Neural cell (in vitro differentiated cells): ENCODE data around the gene LINC00632. TPM values are rescaled to one million over a fixed set of nuclear protein-coding genes. Genes with fewer than 3 reads are reported as not detected.

Experiments
- H2AFZ ChIP-seq: fragments of 200-600, 300-800 bp; sonication (generic), shearing (Covaris generic); 2 replicates; pipeline ENCODE4 v1.6.0; 2014; ENCODE audit warnings: low read depth, mild to moderate bottlenecking, antibody characterized with exemption, low read length, moderate library complexity
- H3F3A ChIP-seq: fragments of 200-600 bp; shearing (Covaris generic); 2 replicates; pipeline ENCODE4 v1.6.1; 2016; ENCODE audit warnings: mild to moderate bottlenecking, moderate library complexity, mixed read lengths, antibody characterized with exemption, low read length; ENCODE audit not compliant: insufficient read depth, poor library complexity, severe bottlenecking
- H3K27ac ChIP-seq: fragments of 200-600, 300-800 bp; sonication (generic), shearing (Covaris generic); 2 replicates; pipeline ENCODE4 v1.5.1; 2014; ENCODE audit warnings: mild to moderate bottlenecking, low read length, moderate library complexity
- H3K27me3 ChIP-seq: fragments of 300-800, 200-600 bp; sonication (generic), shearing (Covaris generic); 2 replicates; pipeline ENCODE4 v1.6.0; 2014; ENCODE audit warnings: mild to moderate bottlenecking, low read depth, low read length, moderate library complexity; ENCODE audit not compliant: insufficient read depth
- H3K36me3 ChIP-seq: fragments of 300-800, 200-600 bp; sonication (generic), shearing (Covaris generic); 2 replicates; pipeline ENCODE4 v1.5.1; 2014; ENCODE audit warnings: mild to moderate bottlenecking, antibody characterized with exemption, low read length, moderate library complexity; ENCODE audit not compliant: insufficient read depth
- H3K4me2 ChIP-seq: fragments of 300-800, 200-600 bp; sonication (generic), shearing (Covaris generic); 2 replicates; pipeline ENCODE4 v1.6.0; 2014; ENCODE audit warnings: mild to moderate bottlenecking, low read length
- H3K4me3 ChIP-seq: fragments of 300-800, 200-600 bp; sonication (generic), shearing (Covaris generic); 2 replicates; pipeline ENCODE4 v1.5.1; 2014; ENCODE audit warnings: mild to moderate bottlenecking, low read length, moderate library complexity
- H3K79me2 ChIP-seq: fragments of 200-600 bp; shearing (Covaris generic); replicated peaks from 2 replicates; pipeline ENCODE4 v1.6.0; 2014; ENCODE audit warnings: mild to moderate bottlenecking, low read length, moderate library complexity; ENCODE audit not compliant: insufficient read depth
- H3K9ac ChIP-seq: fragments of 300-800, 200-600 bp; sonication (generic), shearing (Covaris generic); 2 replicates; pipeline ENCODE4 v1.6.1; 2016; ENCODE audit warnings: mild to moderate bottlenecking, low read length, mixed read lengths
- H3K9me2 ChIP-seq: fragments of 200-600 bp; shearing (Covaris generic); 2 replicates; pipeline ENCODE4 v1.6.1; 2016; ENCODE audit warnings: mild to moderate bottlenecking, low read length, mixed read lengths; ENCODE audit not compliant: insufficient read depth
- H3K9me3 ChIP-seq: fragments of 200-600, 300-800 bp; sonication (generic), shearing (Covaris generic); 2 replicates; pipeline ENCODE4 v1.6.1; 2016; ENCODE audit warnings: mild to moderate bottlenecking, mixed run types, low read length, moderate library complexity, mixed read lengths
- H4K20me1 ChIP-seq: fragments of 200-600 bp; shearing (Covaris generic); 2 replicates; pipeline ENCODE4 v1.6.1; 2016; ENCODE audit warnings: mild to moderate bottlenecking, mixed run types; ENCODE audit not compliant: insufficient read depth
- EP300 ChIP-seq: fragments of 450-650 bp; conservative IDR thresholded peaks from 2 replicates; pipeline ENCODE4 v1.6.1; 2014; ENCODE audit warnings: antibody characterized with exemption, mild to moderate bottlenecking, moderate library complexity; ENCODE audit not compliant: poor library complexity, severe bottlenecking
- EZH2 ChIP-seq: fragments of 200-600, 300-800 bp; shearing (Covaris generic), sonication (generic); IDR thresholded peaks from 2 replicates; pipeline ENCODE4 v1.6.1; 2014; ENCODE audit warnings: antibody characterized with exemption, low read length, borderline replicate concordance, mild to moderate bottlenecking; ENCODE audit not compliant: insufficient read depth, poor library complexity, severe bottlenecking
- MXI1 ChIP-seq: fragments of 450-650 bp; conservative IDR thresholded peaks from 2 replicates; pipeline ENCODE4 v1.6.1; 2014; ENCODE audit warnings: antibody characterized with exemption, mild to moderate bottlenecking; ENCODE audit not compliant: poor library complexity, severe bottlenecking
- POLR2AphosphoS5 ChIP-seq: IDR thresholded peaks from 2 replicates; pipeline ENCODE4 v1.6.1; 2012
- RAD21 ChIP-seq: fragments of 450-650 bp; conservative IDR thresholded peaks from 2 replicates; pipeline ENCODE4 v1.6.1; 2014; ENCODE audit warnings: antibody characterized with exemption, mild to moderate bottlenecking, moderate library complexity
- REST ChIP-seq: IDR thresholded peaks from 2 replicates; pipeline ENCODE4 v1.6.1; 2012; ENCODE audit warnings: borderline replicate concordance
- SMC3 ChIP-seq: fragments of 450-650 bp; conservative IDR thresholded peaks from 2 replicates; pipeline ENCODE4 v1.6.1; 2014; ENCODE audit warnings: antibody characterized with exemption, mild to moderate bottlenecking, moderate library complexity; ENCODE audit not compliant: poor library complexity
- TAF1 ChIP-seq: IDR thresholded peaks from 2 replicates; pipeline ENCODE4 v1.6.1; 2012; ENCODE audit warnings: low read depth
- polyA plus RNA-seq: library from polyadenylated mRNA; depleted of rRNA; stranded (reverse); fragments of >200 nt; gene quantifications from 2 replicates; pipeline ENCODE4 v1.2.3, GENCODE V29; 2014
- TF ChIP-seq, protein P1 (sequence below): fragments of 450-650 bp; IDR thresholded peaks from 2 replicates; pipeline ENCODE4 v1.5.1; 2014; ENCODE audit warnings: antibody characterized with exemption, mild to moderate bottlenecking, moderate library complexity; ENCODE audit not compliant: poor library complexity, severe bottlenecking

The LINC00632 gene
- polyA plus RNA-seq, 1 donor from 2014 or later, result 13.8 TPM

- Histone ChIP-seq H3K27me3 (no peaks in the 10 kb centered on the region), H3K9ac (no peak overlapping the region), H3K79me2 (no peaks in the 10 kb centered on the region), H2AFZ (no peak overlapping the region), H4K20me1 (no peaks in the 10 kb centered on the region), H3K36me3 (no peaks in the 10 kb centered on the region), H3K4me3 (no peak overlapping the region), H3K9me3 (no peaks in the 10 kb centered on the region), H3K4me2 (no peak overlapping the region), H3F3A (no peaks in the 10 kb centered on the region), H3K27ac (no peak overlapping the region), H3K9me2 (no peaks in the 10 kb centered on the region)
- TF ChIP-seq POLR2AphosphoS5, result no peak
- TF ChIP-seq EP300, result no peak
- no peak for TF ChIP-seq MXI1
Measured at GRCh38 chrX:140723121-140723715, 13.7 kb downstream of the LINC00632 start.

- no peaks in the 10 kb centered on the region for H3F3A ChIP-seq
- H3K4me2 ChIP-seq, result no peak overlapping the region
- H3K9me3 ChIP-seq, result no peaks in the 10 kb centered on the region
- no peak overlapping the region for H3K9ac ChIP-seq
- H3K79me2 ChIP-seq, result no peaks in the 10 kb centered on the region
- H4K20me1 ChIP-seq, result no peaks in the 10 kb centered on the region
- no peak overlapping the region for H3K4me3 ChIP-seq
- H3K36me3 ChIP-seq, result no peaks in the 10 kb centered on the region
- no peak overlapping the region for H2AFZ ChIP-seq
- H3K27ac ChIP-seq, result no peak overlapping the region
- H3K27me3 ChIP-seq, result no peaks in the 10 kb centered on the region
- TF ChIP-seq REST (no peak), EP300 (no peak), MXI1 (no peak), EZH2 (no peak), POLR2AphosphoS5 (no peak), SMC3 (no peak), RAD21 (no peak), TAF1 (no peak)
- TF ChIP-seq, protein P1, sequence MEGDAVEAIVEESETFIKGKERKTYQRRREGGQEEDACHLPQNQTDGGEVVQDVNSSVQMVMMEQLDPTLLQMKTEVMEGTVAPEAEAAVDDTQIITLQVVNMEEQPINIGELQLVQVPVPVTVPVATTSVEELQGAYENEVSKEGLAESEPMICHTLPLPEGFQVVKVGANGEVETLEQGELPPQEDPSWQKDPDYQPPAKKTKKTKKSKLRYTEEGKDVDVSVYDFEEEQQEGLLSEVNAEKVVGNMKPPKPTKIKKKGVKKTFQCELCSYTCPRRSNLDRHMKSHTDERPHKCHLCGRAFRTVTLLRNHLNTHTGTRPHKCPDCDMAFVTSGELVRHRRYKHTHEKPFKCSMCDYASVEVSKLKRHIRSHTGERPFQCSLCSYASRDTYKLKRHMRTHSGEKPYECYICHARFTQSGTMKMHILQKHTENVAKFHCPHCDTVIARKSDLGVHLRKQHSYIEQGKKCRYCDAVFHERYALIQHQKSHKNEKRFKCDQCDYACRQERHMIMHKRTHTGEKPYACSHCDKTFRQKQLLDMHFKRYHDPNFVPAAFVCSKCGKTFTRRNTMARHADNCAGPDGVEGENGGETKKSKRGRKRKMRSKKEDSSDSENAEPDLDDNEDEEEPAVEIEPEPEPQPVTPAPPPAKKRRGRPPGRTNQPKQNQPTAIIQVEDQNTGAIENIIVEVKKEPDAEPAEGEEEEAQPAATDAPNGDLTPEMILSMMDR, result no peak
- no peaks in the 10 kb centered on the region for H3K9me2 ChIP-seq
Measured at GRCh38 chrX:140724309-140724708, 14.8 kb downstream of the LINC00632 start.

GRCh38 chrX:140724736-140725135 is 15.2 kb downstream of the LINC00632 start:
- no peak for TF ChIP-seq MXI1
- TF ChIP-seq SMC3, result no peak
- no peak for TF ChIP-seq REST
- TF ChIP-seq EZH2, result no peak
- TF ChIP-seq TAF1, result no peak
- TF ChIP-seq, protein P1, result no peak
- no peaks in the 10 kb centered on the region for H3K9me2 ChIP-seq
- no peak overlapping the region for H3K9ac ChIP-seq
- no peaks in the 10 kb centered on the region for H3K36me3 ChIP-seq
- no peaks in the 10 kb centered on the region for H4K20me1 ChIP-seq
- H3K4me3 ChIP-seq, result no peak overlapping the region
- H3K27ac ChIP-seq, result no peak overlapping the region
- no peaks in the 10 kb centered on the region for H3F3A ChIP-seq
- H3K9me3 ChIP-seq, result no peaks in the 10 kb centered on the region
- no peaks in the 10 kb centered on the region for H3K79me2 ChIP-seq
- no peak overlapping the region for H2AFZ ChIP-seq
- H3K27me3 ChIP-seq, result no peaks in the 10 kb centered on the region
- no peak overlapping the region for H3K4me2 ChIP-seq
